SJSA1 (cell line): Measurements from ENCODE around the gene BABAM1. TPM values are rescaled to one million over a fixed set of nuclear protein-coding genes. Genes with fewer than 3 reads are reported as not detected.

Experiments used
- DNase-seq, 2 experiments: peaks; one replicate each; pipeline ENCODE4 v3.0.0-alpha.2; 2015 to 2020; ENCODE audit warnings: low spot score in 2 of 2, low read depth in 1 of 2
- H3K27ac ChIP-seq: fragments of 250-450 bp; sonication (Bioruptor Pico); 2 replicates; pipeline ENCODE4 v1.5.1; 2020; ENCODE audit warnings: mild to moderate bottlenecking, moderate library complexity
- H3K27me3 ChIP-seq: fragments of 250-450 bp; sonication (Bioruptor Pico); replicated peaks from 2 replicates; pipeline ENCODE4 v1.5.1; 2020; ENCODE audit warnings: mild to moderate bottlenecking, moderate library complexity
- H3K36me3 ChIP-seq: fragments of 250-450 bp; sonication (Bioruptor Pico); 2 replicates; pipeline ENCODE4 v1.5.1; 2020; ENCODE audit warnings: mild to moderate bottlenecking
- H3K4me1 ChIP-seq: fragments of 250-450 bp; sonication (Bioruptor Pico); replicated peaks from 2 replicates; pipeline ENCODE4 v1.6.1; 2021; ENCODE audit warnings: mild to moderate bottlenecking
- H3K4me3 ChIP-seq: fragments of 250-450 bp; sonication (Bioruptor Pico); 2 replicates; pipeline ENCODE4 v1.5.1; 2020; ENCODE audit warnings: mild to moderate bottlenecking
- H3K9me3 ChIP-seq: fragments of 250-450 bp; sonication (Bioruptor Pico); replicated peaks from 2 replicates; pipeline ENCODE4 v1.5.1; 2020; ENCODE audit warnings: mild to moderate bottlenecking
- total RNA-seq: library from RNA; depleted of rRNA; stranded (reverse); fragments of >200 nt; shearing (Covaris generic); gene quantifications from 2 replicates; pipeline ENCODE4 v1.2.3, GENCODE V29; 2014; rRNA removed

The BABAM1 gene
- 138 and 146 TPM in 2 replicates for total RNA-seq

- Histone ChIP-seq H3K27me3 (no peaks in the 10 kb centered on the region), H3K4me1 (peaks cover 5% of the 10 kb centered on the region), H3K27ac (peak within 1 kb of the TSS; percentile 37), H3K9me3 (no peaks in the 10 kb centered on the region), H3K36me3 (peaks cover 33% of the 10 kb centered on the region), H3K4me3 (peak within 1 kb of the TSS; percentile 66)
- peak; percentile 98 to 99 for DNase-seq
Measured at GRCh38 chr19:17266975-17267788, at the start of gene BABAM1. TSS of gene BABAM1 (plus strand) at chr19:17267443. CDS start at chr19:17268807, 1,364 bp downstream.

- H3K27ac ChIP-seq = no peak overlapping the region
- H3K4me1 ChIP-seq = peaks cover 23% of the 10 kb centered on the region
- no peak overlapping the region for H3K4me3 ChIP-seq
- H3K27me3 ChIP-seq = no peaks in the 10 kb centered on the region
- no peaks in the 10 kb centered on the region for H3K9me3 ChIP-seq
- peaks cover 30% of the 10 kb centered on the region for H3K36me3 ChIP-seq
- no peak for DNase-seq
Measured at GRCh38 chr19:17219286-17219685, 48.0 kb upstream of the BABAM1 start.

- DNase-seq = peak; percentile 57 to 79
- peaks cover 29% of the 10 kb centered on the region for H3K36me3 ChIP-seq
- H3K27me3 ChIP-seq = no peaks in the 10 kb centered on the region
- no peak overlapping the region for H3K4me3 ChIP-seq
- H3K9me3 ChIP-seq = no peaks in the 10 kb centered on the region
- H3K4me1 ChIP-seq = peaks cover 16% of the 10 kb centered on the region
- H3K27ac ChIP-seq = 0 out of 2 replicates have a peak overlapping the region, but pooled peaks have one; percentile 14
Measured at GRCh38 chr19:17220207-17220758, 47.0 kb upstream of the BABAM1 start.

- no peaks in the 10 kb centered on the region; the same call in 1 of the 2 replicates for H3K36me3 ChIP-seq
- H3K27me3 ChIP-seq = no peaks in the 10 kb centered on the region
- no peak overlapping the region for H3K27ac ChIP-seq
- no peak for DNase-seq
- H3K9me3 ChIP-seq = no peaks in the 10 kb centered on the region
- H3K4me1 ChIP-seq = peaks cover 12% of the 10 kb centered on the region
- H3K4me3 ChIP-seq = no peak overlapping the region
Measured at GRCh38 chr19:17225053-17225452, 42.2 kb upstream of the BABAM1 start.

- DNase-seq = peak; percentile 98 to 99
- Histone ChIP-seq H3K4me3 (peak within 1 kb of the TSS; percentile 49), H3K9me3 (no peaks in the 10 kb centered on the region), H3K4me1 (peaks cover 6% of the 10 kb centered on the region), H3K36me3 (peaks cover 7% of the 10 kb centered on the region), H3K27me3 (no peaks in the 10 kb centered on the region), H3K27ac (peak within 1 kb of the TSS; percentile 39; the same call in 1 of the 2 replicates)
Measured at GRCh38 chr19:17226002-17226933, 41.0 kb upstream of the BABAM1 start, which contains the start of gene OCEL1. TSS of gene OCEL1 (plus strand) at chr19:17226226. CDS start at chr19:17226248, 22 bp downstream.

- Histone ChIP-seq H3K36me3 (peaks cover 21% of the 10 kb centered on the region), H3K9me3 (no peaks in the 10 kb centered on the region), H3K27me3 (no peaks in the 10 kb centered on the region), H3K4me3 (no peak overlapping the region), H3K4me1 (peaks cover 6% of the 10 kb centered on the region), H3K27ac (no peak overlapping the region)
- DNase-seq = no peak
Measured at GRCh38 chr19:17227798-17228367, 39.4 kb upstream of the BABAM1 start.

GRCh38 chr19:17229890-17230289 is 37.4 kb upstream of the BABAM1 start:
- peaks cover 37% of the 10 kb centered on the region for H3K36me3 ChIP-seq
- H3K4me3 ChIP-seq = no peak overlapping the region
- H3K4me1 ChIP-seq = peaks cover 7% of the 10 kb centered on the region

GRCh38 chr19:17232258-17232657 is 35.0 kb upstream of the BABAM1 start:
- Histone ChIP-seq H3K9me3 (no peaks in the 10 kb centered on the region), H3K4me1 (peaks cover 15% of the 10 kb centered on the region), H3K4me3 (no peak overlapping the region), H3K36me3 (peaks cover 53% of the 10 kb centered on the region), H3K27me3 (no peaks in the 10 kb centered on the region), H3K27ac (no peak overlapping the region)
- DNase-seq = no peak

More at GRCh38 chr19:17229890-17230289, 37.4 kb upstream of the BABAM1 start:
- H3K27me3 ChIP-seq = no peaks in the 10 kb centered on the region
- no peak for DNase-seq
- no peak overlapping the region for H3K27ac ChIP-seq
- H3K9me3 ChIP-seq = no peaks in the 10 kb centered on the region

GRCh38 chr19:17234911-17235299 is 32.3 kb upstream of the BABAM1 start:
- Histone ChIP-seq H3K9me3 (no peaks in the 10 kb centered on the region), H3K4me1 (peaks cover 15% of the 10 kb centered on the region), H3K27ac (no peak overlapping the region), H3K36me3 (peaks cover 69% of the 10 kb centered on the region), H3K27me3 (no peaks in the 10 kb centered on the region), H3K4me3 (peak overlapping the region; percentile 54)
- DNase-seq = no peak

- H3K36me3 ChIP-seq = peaks cover 69% of the 10 kb centered on the region
- H3K9me3 ChIP-seq = no peaks in the 10 kb centered on the region
- no peaks in the 10 kb centered on the region for H3K27me3 ChIP-seq
- peak; percentile 67 to 69 for DNase-seq
- peaks cover 15% of the 10 kb centered on the region for H3K4me1 ChIP-seq
- H3K27ac ChIP-seq = 0 out of 2 replicates have a peak overlapping the region, but pooled peaks have one; percentile 8
- peak overlapping the region; percentile 54 for H3K4me3 ChIP-seq
Measured at GRCh38 chr19:17235300-17235970, 31.8 kb upstream of the BABAM1 start.

GRCh38 chr19:17235971-17236777 is 31.1 kb upstream of the BABAM1 start:
- Histone ChIP-seq H3K9me3 (no peaks in the 10 kb centered on the region), H3K27ac (0 out of 2 replicates have a peak overlapping the region, but pooled peaks have one; percentile 37), H3K4me1 (peaks cover 15% of the 10 kb centered on the region), H3K27me3 (no peaks in the 10 kb centered on the region), H3K36me3 (peaks cover 62% of the 10 kb centered on the region), H3K4me3 (peak overlapping the region; percentile 54)
- no peak for DNase-seq
